Right lobe of liver (tissue), 4 donors: ENCODE data around the gene PURA.

Experiments used
- POLR2A ChIP-seq: fragments of 450-650 bp; IDR thresholded peaks from one replicate; pipeline ENCODE4 v1.6.1; 2017; ENCODE audit warnings: antibody characterized with exemption, mild to moderate bottlenecking
- TF ChIP-seq, protein P1 (sequence below), 4 donors: fragments of 200-600 bp in 3 of 4; fragments of 450-650 bp in 1 of 4; IDR thresholded peaks; one replicate each; pipeline versions ENCODE4 v1.5.1 to v1.8.0; 2016 to 2022; ENCODE audit warnings: antibody characterized with exemption in 4 of 4, mild to moderate bottlenecking in 2 of 4
- donor health status: DM: no; HTN: no; CAD: no.
- donor health status: DM: no; HTN: no; CAD: no.
- donor health status: DM: no; HTN: yes; CAD: no.

DNA sequence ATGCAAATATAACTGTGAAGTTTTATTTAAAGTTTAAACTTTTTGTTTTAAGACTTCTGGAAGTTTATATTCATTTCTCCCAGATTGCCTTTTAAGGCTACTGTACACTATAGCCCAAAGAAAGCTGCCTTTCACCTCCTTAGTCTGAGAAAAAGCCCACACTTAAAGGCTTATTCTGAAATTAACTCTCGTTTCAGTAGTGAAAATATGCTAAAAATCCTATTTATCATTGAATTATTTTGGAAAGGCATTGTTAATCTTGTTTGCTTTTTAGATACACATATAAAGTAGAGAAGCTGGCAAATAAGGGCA, 3.3 kb upstream of the PURA start:
- TF ChIP-seq, protein P1, sequence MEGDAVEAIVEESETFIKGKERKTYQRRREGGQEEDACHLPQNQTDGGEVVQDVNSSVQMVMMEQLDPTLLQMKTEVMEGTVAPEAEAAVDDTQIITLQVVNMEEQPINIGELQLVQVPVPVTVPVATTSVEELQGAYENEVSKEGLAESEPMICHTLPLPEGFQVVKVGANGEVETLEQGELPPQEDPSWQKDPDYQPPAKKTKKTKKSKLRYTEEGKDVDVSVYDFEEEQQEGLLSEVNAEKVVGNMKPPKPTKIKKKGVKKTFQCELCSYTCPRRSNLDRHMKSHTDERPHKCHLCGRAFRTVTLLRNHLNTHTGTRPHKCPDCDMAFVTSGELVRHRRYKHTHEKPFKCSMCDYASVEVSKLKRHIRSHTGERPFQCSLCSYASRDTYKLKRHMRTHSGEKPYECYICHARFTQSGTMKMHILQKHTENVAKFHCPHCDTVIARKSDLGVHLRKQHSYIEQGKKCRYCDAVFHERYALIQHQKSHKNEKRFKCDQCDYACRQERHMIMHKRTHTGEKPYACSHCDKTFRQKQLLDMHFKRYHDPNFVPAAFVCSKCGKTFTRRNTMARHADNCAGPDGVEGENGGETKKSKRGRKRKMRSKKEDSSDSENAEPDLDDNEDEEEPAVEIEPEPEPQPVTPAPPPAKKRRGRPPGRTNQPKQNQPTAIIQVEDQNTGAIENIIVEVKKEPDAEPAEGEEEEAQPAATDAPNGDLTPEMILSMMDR (IDR thresholded peaks at IDR 0.05), result no peak
- TF ChIP-seq POLR2A, result no peak
